CD4-positive, alpha-beta T cell (primary cell): Measurements from ENCODE around the gene CCDC9B. TPM values are rescaled to one million over a fixed set of nuclear protein-coding genes. Genes with fewer than 3 reads are reported as not detected.

ENCODE experiments used
- ATAC-seq: fragments of 200-7000 bp; cut with Tn5 transposase; one replicate; pipeline ENCODE4 v1.10.0; 2022; ENCODE audit warnings: mild to moderate bottlenecking; ENCODE audit not compliant: poor library complexity
- CTCF ChIA-PET: fragments of 350-600 bp; sonication (Branson Sonifier 250); formaldehyde crosslinking; loops from one replicate; lab custom pipeline; 2021; ENCODE audit warnings: antibody characterized with exemption, inconsistent platforms; lab: Charles Lee
- POLR2A ChIA-PET: fragments of 350-600 bp; sonication (Branson Sonifier 250); formaldehyde crosslinking; loops from one replicate; lab custom pipeline; 2021; ENCODE audit warnings: antibody characterized with exemption, inconsistent platforms; lab: Charles Lee
- DNase-seq, 14 experiments: peaks; one replicate each; pipeline ENCODE4 v3.0.0-alpha.2; 2013 to 2020; ENCODE audit warnings: mixed read lengths in 2 of 14
- H3K27ac ChIP-seq, 2 donors: one replicate each; pipeline versions ENCODE4 v1.5.1 to v1.7.0; 2013; ENCODE audit warnings: low read length in 2 of 2, low read depth in 1 of 2, mild to moderate bottlenecking in 1 of 2
- H3K27me3 ChIP-seq, 2 experiments: 1 replicate in 1 of 2; 2 replicates in 1 of 2; pipeline versions ENCODE4 v1.6.1 to v1.7.0; 2013; ENCODE audit warnings: low read length in 2 of 2, control low read depth in 1 of 2, mild to moderate bottlenecking in 1 of 2, moderate library complexity in 1 of 2; ENCODE audit not compliant: insufficient read depth in 2 of 2, control insufficient read depth in 1 of 2
- H3K36me3 ChIP-seq: one replicate; pipeline ENCODE4 v1.6.1; 2013; ENCODE audit warnings: low read length, control low read depth; ENCODE audit not compliant: insufficient read depth
- H3K4me1 ChIP-seq: one replicate; pipeline ENCODE4 v1.6.1; 2013; ENCODE audit warnings: low read length, control low read depth; ENCODE audit not compliant: insufficient read depth
- H3K4me3 ChIP-seq: one replicate; pipeline ENCODE4 v1.5.1; 2013; ENCODE audit warnings: mild to moderate bottlenecking, low read length, moderate library complexity
- H3K9me3 ChIP-seq, 2 experiments: 1 replicate in 1 of 2; 2 replicates in 1 of 2; pipeline versions ENCODE4 v1.6.1 to v1.7.0; 2013; ENCODE audit warnings: low read length in 2 of 2, mild to moderate bottlenecking in 2 of 2, control low read depth in 1 of 2, moderate library complexity in 1 of 2; ENCODE audit not compliant: control insufficient read depth in 1 of 2, insufficient read depth in 1 of 2
- H3K27ac Mint-ChIP-seq: one replicate; pipeline ENCODE4 v1.8.0; 2020; ENCODE audit warnings: mixed read lengths
- H3K27me3 Mint-ChIP-seq: one replicate; pipeline ENCODE4 v1.8.0; 2021; ENCODE audit warnings: mixed read lengths
- H3K36me3 Mint-ChIP-seq: one replicate; pipeline ENCODE4 v1.8.0; 2021; ENCODE audit warnings: low read depth, mixed read lengths
- H3K4me1 Mint-ChIP-seq: one replicate; pipeline ENCODE4 v1.8.0; 2021; ENCODE audit warnings: low read depth, mixed read lengths
- H3K4me3 Mint-ChIP-seq: one replicate; pipeline ENCODE4 v1.8.0; 2020; ENCODE audit warnings: mild to moderate bottlenecking, mixed read lengths
- H3K9me3 Mint-ChIP-seq: one replicate; pipeline ENCODE4 v1.8.0; 2020; ENCODE audit warnings: mixed read lengths
- intact Hi-C, 2 experiments: fragments of 100-400 bp; cut with DNase I in 1 of 2; cut with micrococcal nuclease in 1 of 2; formaldehyde crosslinking; loops; one replicate each; pipeline versions ENCODE4 v1.15.1 to v1.9.0; 2023 to 2025; cut with DNase I, micrococcal nuclease
- total RNA-seq, 174 experiments: library from RNA in 2 of 174; stranded (reverse) in 2 of 174; gene quantifications; one replicate each; pipeline ENCODE4 v1.2.3 and lab custom pipeline; 2021 to 2026
- TF ChIP-seq, protein P1 (sequence below): fragments of 200-600 bp; IDR thresholded peaks from one replicate; pipeline ENCODE4 v1.8.0; 2022; ENCODE audit warnings: antibody characterized with exemption, mild to moderate bottlenecking

Gene CCDC9B
- total RNA-seq, 2 experiments from 2014 or later: 1.0 to 1.5 TPM

GRCh38 chr15:40365624-40366456 is 25.1 kb upstream of the CCDC9B start:
- Histone ChIP-seq H3K9me3 (no peaks in the 10 kb centered on the region), H3K27ac (no peak overlapping the region), H3K36me3 (no peaks in the 10 kb centered on the region), H3K4me1 (peaks cover 33% of the 10 kb centered on the region), H3K4me3 (no peak overlapping the region), H3K27me3 (no peaks in the 10 kb centered on the region)
- ChIA-PET POLR2A (interaction anchor here (1.0 kb wide), 1 partner anchor 40 kb away, joined by 7 read pairs; the partner anchor contains the start of gene IVD), CTCF (interaction anchor here (5.0 kb wide), 1 partner anchor 22 kb away, joined by 23 read pairs; no protein-coding TSS in a partner anchor)
- ATAC-seq: no peak
- Mint-ChIP-seq H3K4me3 (peak overlapping the region; percentile 54), H3K36me3 (peaks cover 4% of the 10 kb centered on the region), H3K27ac (no peak overlapping the region), H3K9me3 (no peaks in the 10 kb centered on the region), H3K27me3 (no peaks in the 10 kb centered on the region), H3K4me1 (peaks cover 17% of the 10 kb centered on the region)
- intact Hi-C loops: loop anchor here in 1 of 2 experiments (2.0 kb wide), 1 partner anchor 21 kb away; no protein-coding TSS in a partner anchor
- TF ChIP-seq, protein P1, sequence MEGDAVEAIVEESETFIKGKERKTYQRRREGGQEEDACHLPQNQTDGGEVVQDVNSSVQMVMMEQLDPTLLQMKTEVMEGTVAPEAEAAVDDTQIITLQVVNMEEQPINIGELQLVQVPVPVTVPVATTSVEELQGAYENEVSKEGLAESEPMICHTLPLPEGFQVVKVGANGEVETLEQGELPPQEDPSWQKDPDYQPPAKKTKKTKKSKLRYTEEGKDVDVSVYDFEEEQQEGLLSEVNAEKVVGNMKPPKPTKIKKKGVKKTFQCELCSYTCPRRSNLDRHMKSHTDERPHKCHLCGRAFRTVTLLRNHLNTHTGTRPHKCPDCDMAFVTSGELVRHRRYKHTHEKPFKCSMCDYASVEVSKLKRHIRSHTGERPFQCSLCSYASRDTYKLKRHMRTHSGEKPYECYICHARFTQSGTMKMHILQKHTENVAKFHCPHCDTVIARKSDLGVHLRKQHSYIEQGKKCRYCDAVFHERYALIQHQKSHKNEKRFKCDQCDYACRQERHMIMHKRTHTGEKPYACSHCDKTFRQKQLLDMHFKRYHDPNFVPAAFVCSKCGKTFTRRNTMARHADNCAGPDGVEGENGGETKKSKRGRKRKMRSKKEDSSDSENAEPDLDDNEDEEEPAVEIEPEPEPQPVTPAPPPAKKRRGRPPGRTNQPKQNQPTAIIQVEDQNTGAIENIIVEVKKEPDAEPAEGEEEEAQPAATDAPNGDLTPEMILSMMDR: no peak
- DNase-seq: no peak

DNA sequence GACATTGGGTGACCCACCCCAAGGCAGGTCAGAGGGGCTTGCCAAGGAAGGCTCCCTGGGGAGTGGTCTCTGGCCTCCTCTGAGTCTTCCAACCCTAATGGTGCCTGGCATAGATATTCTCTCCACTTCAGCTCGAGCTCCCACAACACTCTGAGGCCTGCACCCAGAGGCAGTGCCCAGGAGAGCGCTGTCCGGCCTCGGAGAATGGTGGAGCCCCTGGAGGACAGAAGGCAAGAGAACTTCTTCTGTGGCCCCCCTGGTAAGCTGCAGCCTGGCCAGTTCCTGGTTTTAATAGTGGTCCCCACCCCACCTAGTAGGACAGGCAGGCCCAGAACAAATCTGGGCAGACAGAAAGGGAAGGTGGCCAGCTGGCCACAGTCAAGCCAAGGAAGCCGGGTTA is 24.3 kb upstream of the CCDC9B start:
- peaks cover 17% of the 10 kb centered on the region for H3K4me1 Mint-ChIP-seq
- ChIA-PET CTCF (no interaction called here), POLR2A (interaction anchor here (1.0 kb wide), 1 partner anchor 40 kb away, joined by 7 read pairs; the partner anchor contains the start of gene IVD)
- Histone ChIP-seq H3K4me3 (no peak overlapping the region), H3K36me3 (no peaks in the 10 kb centered on the region), H3K27me3 (no peaks in the 10 kb centered on the region), H3K9me3 (no peaks in the 10 kb centered on the region), H3K27ac (no peak overlapping the region), H3K4me1 (peaks cover 33% of the 10 kb centered on the region)
- no peak for DNase-seq
- H3K36me3 Mint-ChIP-seq: peaks cover 4% of the 10 kb centered on the region
- ATAC-seq: no peak
- TF ChIP-seq, protein P1: no peak
- H3K4me3 Mint-ChIP-seq: peak overlapping the region; percentile 54
- H3K27ac Mint-ChIP-seq: no peak overlapping the region
- intact Hi-C loops: no loop called here
- no peaks in the 10 kb centered on the region for H3K9me3 Mint-ChIP-seq
- H3K27me3 Mint-ChIP-seq: no peaks in the 10 kb centered on the region

- no peak overlapping the region for H3K4me3 Mint-ChIP-seq
- peak in 1 of 14 experiments; percentile 6 for DNase-seq
- CTCF ChIA-PET: no interaction called here
- no peak overlapping the region for H3K27ac Mint-ChIP-seq
- H3K36me3 Mint-ChIP-seq: peaks cover 4% of the 10 kb centered on the region
- no peak for ATAC-seq
- H3K9me3 ChIP-seq: no peaks in the 10 kb centered on the region
- POLR2A ChIA-PET: interaction anchor here (0.6 kb wide), 1 partner anchor 37 kb away, joined by 6 read pairs; no protein-coding TSS in a partner anchor
- H3K27me3 Mint-ChIP-seq: no peaks in the 10 kb centered on the region
- H3K9me3 Mint-ChIP-seq: no peaks in the 10 kb centered on the region
- H3K36me3 ChIP-seq: no peaks in the 10 kb centered on the region
- H3K4me1 Mint-ChIP-seq: peaks cover 21% of the 10 kb centered on the region
- peaks cover 33% of the 10 kb centered on the region for H3K4me1 ChIP-seq
- TF ChIP-seq, protein P1: no peak
- intact Hi-C loops: no loop called here
- H3K27me3 ChIP-seq: no peaks in the 10 kb centered on the region
- H3K4me3 ChIP-seq: no peak overlapping the region
- H3K27ac ChIP-seq: no peak overlapping the region
These were observed 23.5 kb upstream of the CCDC9B start for GRCh38 chr15:40364251-40364650.
